ENCODE data around the gene CACNA1G. TPM values are rescaled to one million over a fixed set of nuclear protein-coding genes. Genes with fewer than 3 reads are reported as not detected.

The CACNA1G gene
- total and polyA plus RNA-seq, 2 experiments from 2014 or later: 3.5 to 4.8 TPM

DNA sequence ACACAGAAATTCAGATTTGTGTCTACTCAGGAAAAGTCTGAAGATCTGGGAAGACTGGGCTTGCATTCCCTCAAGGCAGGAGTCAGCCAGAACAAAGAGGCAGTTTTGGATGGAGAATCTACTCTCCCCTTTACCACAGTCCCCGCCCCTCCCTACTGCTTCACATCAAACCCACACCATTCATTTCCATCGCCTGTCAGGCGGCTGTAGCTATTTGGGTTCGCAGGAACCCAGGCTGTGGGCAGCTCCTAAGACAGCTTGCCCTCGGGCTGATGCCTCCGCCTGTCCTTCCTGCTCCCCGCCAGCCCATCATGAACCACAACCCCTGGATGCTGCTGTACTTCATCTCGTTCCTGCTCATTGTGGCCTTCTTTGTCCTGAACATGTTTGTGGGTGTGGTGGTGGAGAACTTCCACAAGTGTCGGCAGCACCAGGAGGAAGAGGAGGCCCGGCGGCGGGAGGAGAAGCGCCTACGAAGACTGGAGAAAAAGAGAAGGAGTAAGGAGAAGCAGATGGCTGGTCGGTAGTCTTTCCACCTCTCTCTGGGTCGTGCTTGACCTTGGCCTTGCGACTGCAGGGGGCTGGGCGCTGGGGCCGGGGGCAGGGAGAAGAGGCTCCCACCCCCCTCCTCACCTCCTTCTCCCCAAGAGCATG lies 47.1 kb downstream of the CACNA1G start:
- WGBS (ENCODE audit: low lambda C conversion rate, missing lambda C conversion rate): 92% methylated on average over 18 of the region's 19 CpGs
- no peaks in the 10 kb centered on the region for H3K27me3 ChIP-seq
- TF ChIP-seq EZH2 (IDR thresholded peaks at IDR 0.05; ENCODE audit: borderline replicate concordance) (no peak), EZH2phosphoT487 (IDR thresholded peaks at IDR 0.05; ENCODE audit: low read depth, severe bottlenecking, unreplicated experiment) (no peak)
- TF ChIP-seq, protein P1, sequence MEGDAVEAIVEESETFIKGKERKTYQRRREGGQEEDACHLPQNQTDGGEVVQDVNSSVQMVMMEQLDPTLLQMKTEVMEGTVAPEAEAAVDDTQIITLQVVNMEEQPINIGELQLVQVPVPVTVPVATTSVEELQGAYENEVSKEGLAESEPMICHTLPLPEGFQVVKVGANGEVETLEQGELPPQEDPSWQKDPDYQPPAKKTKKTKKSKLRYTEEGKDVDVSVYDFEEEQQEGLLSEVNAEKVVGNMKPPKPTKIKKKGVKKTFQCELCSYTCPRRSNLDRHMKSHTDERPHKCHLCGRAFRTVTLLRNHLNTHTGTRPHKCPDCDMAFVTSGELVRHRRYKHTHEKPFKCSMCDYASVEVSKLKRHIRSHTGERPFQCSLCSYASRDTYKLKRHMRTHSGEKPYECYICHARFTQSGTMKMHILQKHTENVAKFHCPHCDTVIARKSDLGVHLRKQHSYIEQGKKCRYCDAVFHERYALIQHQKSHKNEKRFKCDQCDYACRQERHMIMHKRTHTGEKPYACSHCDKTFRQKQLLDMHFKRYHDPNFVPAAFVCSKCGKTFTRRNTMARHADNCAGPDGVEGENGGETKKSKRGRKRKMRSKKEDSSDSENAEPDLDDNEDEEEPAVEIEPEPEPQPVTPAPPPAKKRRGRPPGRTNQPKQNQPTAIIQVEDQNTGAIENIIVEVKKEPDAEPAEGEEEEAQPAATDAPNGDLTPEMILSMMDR (IDR thresholded peaks at IDR 0.05; ENCODE audit: poor library complexity): no peak
- no peak overlapping the region for H3K4me2 ChIP-seq
- no peak for DNase-seq (ENCODE audit: low spot score)
- no peaks in the 10 kb centered on the region for H3K9me2 ChIP-seq (replicated peaks; ENCODE audit: insufficient read depth)
- no peak overlapping the region for H2AFZ ChIP-seq
- no peaks in the 10 kb centered on the region for H3K79me2 ChIP-seq
- no peaks in the 10 kb centered on the region for H3K36me3 ChIP-seq (replicated peaks; ENCODE audit: insufficient read depth, low read depth)
- peaks cover 17% of the 10 kb centered on the region for H3K4me1 ChIP-seq (ENCODE audit: insufficient read depth)
- no peaks in the 10 kb centered on the region for H4K20me1 ChIP-seq (ENCODE audit: insufficient read depth, poor library complexity, severe bottlenecking)
- H3K9me3 ChIP-seq (ENCODE audit: low read depth): no peaks in the 10 kb centered on the region
- H3K4me3 ChIP-seq: no peak overlapping the region
- no peak overlapping the region for H3K27ac ChIP-seq

DNA sequence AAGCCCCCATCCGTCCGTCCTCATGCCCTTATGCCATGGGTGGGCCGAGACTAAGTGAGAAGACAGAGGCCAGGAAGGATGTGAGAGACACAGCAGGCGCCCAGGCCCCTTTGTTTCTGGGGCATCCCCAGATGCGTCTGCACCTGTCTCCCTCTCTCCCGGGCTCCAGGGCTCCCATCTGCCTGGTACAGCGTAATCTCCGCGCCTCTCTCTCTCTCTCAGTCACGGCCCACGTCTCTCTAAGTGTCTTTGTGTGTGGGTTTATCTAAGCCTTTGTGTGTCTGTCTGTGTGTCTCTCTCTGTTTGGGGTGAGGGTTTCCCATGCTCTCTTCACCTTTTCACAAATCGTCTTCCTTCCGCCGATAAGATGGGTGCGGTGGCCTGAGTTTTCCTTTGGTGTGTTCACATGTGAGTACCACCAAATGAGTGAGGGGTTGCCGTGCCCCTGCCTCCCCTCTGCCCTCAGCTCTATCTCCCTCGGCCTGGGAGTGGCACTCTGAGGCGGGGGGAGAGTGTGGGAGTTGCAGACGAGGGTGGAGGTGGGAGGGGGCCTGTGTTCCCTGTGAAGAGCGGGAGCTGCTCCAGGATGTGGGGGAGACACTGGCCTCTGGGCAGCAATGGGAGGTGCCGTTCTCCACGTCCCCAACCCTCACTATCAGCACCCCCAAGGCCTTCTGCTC lies 48.3 kb downstream of the CACNA1G start:
- Histone ChIP-seq H3K4me2 (no peak overlapping the region), H3K79me2 (no peaks in the 10 kb centered on the region), H3K9me3 (ENCODE audit: low read depth) (no peaks in the 10 kb centered on the region), H3K27me3 (no peaks in the 10 kb centered on the region), H3K4me1 (ENCODE audit: insufficient read depth) (peaks cover 15% of the 10 kb centered on the region), H3K4me3 (no peak overlapping the region), H3K36me3 (replicated peaks; ENCODE audit: insufficient read depth, low read depth) (no peaks in the 10 kb centered on the region), H4K20me1 (ENCODE audit: insufficient read depth, poor library complexity, severe bottlenecking) (no peaks in the 10 kb centered on the region), H3K9me2 (replicated peaks; ENCODE audit: insufficient read depth) (no peaks in the 10 kb centered on the region), H3K27ac (no peak overlapping the region), H2AFZ (no peak overlapping the region)
- WGBS (ENCODE audit: low lambda C conversion rate, missing lambda C conversion rate): 81% methylated on average over 21 of the region's 22 CpGs
- DNase-seq (ENCODE audit: low spot score): no peak
- TF ChIP-seq EZH2phosphoT487 (IDR thresholded peaks at IDR 0.05; ENCODE audit: low read depth, severe bottlenecking, unreplicated experiment) (no peak), EZH2 (IDR thresholded peaks at IDR 0.05; ENCODE audit: borderline replicate concordance) (no peak)
- TF ChIP-seq, protein P1 (IDR thresholded peaks at IDR 0.05; ENCODE audit: poor library complexity): no peak

DNA sequence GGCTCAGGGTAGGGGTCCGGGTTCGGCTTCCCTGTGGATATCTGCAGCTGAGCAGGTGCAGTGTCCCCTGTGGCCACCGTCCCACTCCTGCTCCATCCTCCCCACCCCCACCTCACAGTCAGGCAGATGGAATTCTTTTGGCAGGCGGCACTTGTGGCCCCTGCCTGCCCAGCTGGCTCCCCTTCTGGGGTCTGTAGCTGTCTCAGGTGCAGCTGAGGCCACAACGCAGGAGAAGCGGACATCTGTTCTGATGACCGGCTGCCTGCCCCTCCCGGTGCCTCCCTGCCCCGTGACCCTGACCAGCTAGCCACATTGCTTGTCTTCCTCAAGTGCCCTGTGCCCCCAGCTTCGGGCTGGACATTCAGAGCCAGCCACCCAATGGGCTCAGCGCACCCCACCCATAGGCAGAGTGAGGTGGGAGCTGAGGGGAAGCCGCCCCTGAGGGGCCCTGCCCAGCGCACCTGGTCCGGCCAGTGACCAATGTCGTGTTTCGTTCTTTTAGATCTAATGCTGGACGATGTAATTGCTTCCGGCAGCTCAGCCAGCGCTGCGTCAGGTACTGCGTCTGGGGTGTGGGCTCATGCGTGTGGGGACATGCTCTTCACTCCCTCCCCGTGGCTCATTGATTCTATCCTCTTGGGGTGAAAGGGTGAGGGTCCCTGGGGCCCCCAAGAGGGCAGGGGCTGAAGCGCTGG lies 49.0 kb downstream of the CACNA1G start:
- no peaks in the 10 kb centered on the region for H3K9me2 ChIP-seq (replicated peaks; ENCODE audit: insufficient read depth)
- no peaks in the 10 kb centered on the region for H3K79me2 ChIP-seq
- H3K4me3 ChIP-seq: no peak overlapping the region
- no peaks in the 10 kb centered on the region for H3K27me3 ChIP-seq
- H4K20me1 ChIP-seq (ENCODE audit: insufficient read depth, poor library complexity, severe bottlenecking): no peaks in the 10 kb centered on the region
- no peaks in the 10 kb centered on the region for H3K9me3 ChIP-seq (ENCODE audit: low read depth)
- TF ChIP-seq EZH2phosphoT487 (IDR thresholded peaks at IDR 0.05; ENCODE audit: low read depth, severe bottlenecking, unreplicated experiment) (no peak), EZH2 (IDR thresholded peaks at IDR 0.05; ENCODE audit: borderline replicate concordance) (no peak)
- TF ChIP-seq, protein P1 (IDR thresholded peaks at IDR 0.05; ENCODE audit: poor library complexity): no peak
- 93% methylated on average over 23 of the region's 24 CpGs for WGBS (ENCODE audit: low lambda C conversion rate, missing lambda C conversion rate)
- no peak overlapping the region for H3K4me2 ChIP-seq
- no peak for DNase-seq (ENCODE audit: low spot score)
- no peaks in the 10 kb centered on the region for H3K36me3 ChIP-seq (replicated peaks; ENCODE audit: insufficient read depth, low read depth)
- H3K4me1 ChIP-seq (ENCODE audit: insufficient read depth): peaks cover 13% of the 10 kb centered on the region
- no peak overlapping the region for H2AFZ ChIP-seq
- H3K27ac ChIP-seq: no peak overlapping the region

Data from hepatocyte (in vitro differentiated cells).